ENCODE data around the gene FALEC. TPM values are rescaled to one million over a fixed set of nuclear protein-coding genes. Genes with fewer than 3 reads are reported as not detected.
"Not testable (repeated sequence)": the region's sequence is repeated elsewhere in the genome, so short reads cannot be mapped to it uniquely, and the experiment has no call there.

Gene FALEC
- total RNA-seq, 4 donors from 2014 or later, result not detected

DNA sequence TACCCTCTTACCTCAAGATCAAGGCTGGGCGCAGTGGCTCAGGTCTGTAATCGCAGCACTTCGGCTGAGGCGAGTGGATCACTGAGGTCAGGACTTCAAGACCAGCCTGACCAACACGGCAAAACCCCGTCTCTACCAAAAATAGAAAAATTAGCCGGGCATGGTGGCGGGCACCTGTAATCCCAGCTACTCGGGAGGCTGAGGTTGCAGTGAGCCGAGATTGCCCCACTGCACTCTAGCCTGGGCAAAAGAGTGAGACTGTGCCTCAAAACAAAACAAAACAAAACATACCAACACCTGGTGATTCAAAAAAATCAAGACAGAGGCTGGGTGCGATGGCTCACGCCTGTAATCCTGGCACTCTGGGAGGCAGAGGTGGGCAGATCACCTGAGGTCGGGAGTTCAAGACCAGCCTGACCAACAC is 58.1 kb downstream of the FALEC start:
- in situ Hi-C loops (cut with MboI; ENCODE audit: low pct_ligation_motif_present in 1 of 4, low pct_unique_long_range_greater_than_20kb in 1 of 4, low sequenced_read_pairs in 3 of 4); H3K9me3 ChIP-seq; H3K27me3 ChIP-seq; DNase-seq; intact Hi-C loops (cut with DNase I; ENCODE audit: low total_unique reads): not testable (repeated sequence)
- TF ChIP-seq POLR2A (IDR thresholded peaks at IDR 0.05) (peak; percentile 53), POLR2AphosphoS5 (IDR thresholded peaks at IDR 0.05) (peak in 2 of 3 donors; percentile 54 to 79)
- H3K36me3 ChIP-seq, result peaks cover 0 to 52% (median 18%) of the 10 kb centered on the region in 4 donors
- peak overlapping the region; percentile 98 to 99 (median 98) for H3K27ac ChIP-seq
- 66 to 79% methylated on average over 3 to 13 of the region's 13 CpGs for WGBS, 2 donors (ENCODE audit: low coverage in 1 of 2)
- H3K4me3 ChIP-seq, result peak overlapping the region in 1 of 4 donors; percentile 88
- peaks cover 39 to 82% (median 65%) of the 10 kb centered on the region in 4 donors for H3K4me1 ChIP-seq

DNA sequence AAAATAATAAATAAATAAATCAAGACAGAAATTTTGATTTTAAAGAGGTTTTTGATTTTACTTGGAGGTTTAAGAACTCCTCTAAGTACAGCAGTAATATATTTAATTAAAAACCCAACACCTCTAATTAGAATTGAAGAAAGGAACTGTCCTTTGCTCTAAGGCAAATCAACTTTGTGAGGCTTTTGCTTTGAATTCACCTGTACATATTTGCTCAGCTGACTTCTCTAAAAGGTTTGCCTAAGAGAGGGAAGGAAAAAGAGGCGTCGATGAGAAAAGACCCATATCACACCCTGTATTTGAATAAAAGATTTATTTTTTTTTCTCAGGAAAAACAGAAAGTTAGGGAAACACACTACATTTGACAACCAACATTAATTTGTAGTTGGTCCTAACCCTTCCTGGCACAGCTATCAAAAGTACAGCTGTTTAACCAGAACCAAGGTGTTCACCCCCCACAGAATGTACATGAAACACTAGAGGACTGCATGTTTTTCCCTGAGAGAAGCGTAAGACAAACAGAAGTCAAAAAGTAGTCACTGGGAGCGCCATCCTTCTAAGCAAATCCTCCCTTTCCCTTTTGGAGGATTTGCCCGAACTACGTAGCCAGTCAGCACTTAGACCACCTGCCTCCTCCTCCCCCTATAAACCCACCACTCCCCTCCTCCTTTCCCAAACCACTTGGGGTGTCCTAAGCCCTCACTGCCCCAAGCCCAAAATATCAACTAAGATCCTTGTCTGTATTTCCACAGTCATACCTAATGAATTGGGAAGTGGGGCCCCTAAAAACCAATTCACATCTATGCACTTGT is 58.9 kb downstream of the FALEC start:
- in situ Hi-C loops (cut with MboI; ENCODE audit: low pct_ligation_motif_present in 1 of 4, low pct_unique_long_range_greater_than_20kb in 1 of 4, low sequenced_read_pairs in 3 of 4) (no loop called here), intact Hi-C loops (cut with DNase I; ENCODE audit: low total_unique reads) (no loop called here)
- peak overlapping the region; percentile 98 to 99 (median 98) for H3K27ac ChIP-seq
- H3K4me3 ChIP-seq, result peak overlapping the region in 3 of 4 donors; percentile 85 to 94 (median 88)
- DNase-seq, result no peak
- H3K4me1 ChIP-seq, result peaks cover 32 to 74% (median 57%) of the 10 kb centered on the region in 4 donors
- WGBS, 2 donors (ENCODE audit: low coverage in 1 of 2), result 48 to 70% methylated on average over 3 to 6 of the region's 6 CpGs
- H3K27me3 ChIP-seq, result no peaks in the 10 kb centered on the region
- TF ChIP-seq EP300 (IDR thresholded peaks at IDR 0.05; ENCODE audit: low read depth), result no peak
- TF ChIP-seq, protein P1, sequence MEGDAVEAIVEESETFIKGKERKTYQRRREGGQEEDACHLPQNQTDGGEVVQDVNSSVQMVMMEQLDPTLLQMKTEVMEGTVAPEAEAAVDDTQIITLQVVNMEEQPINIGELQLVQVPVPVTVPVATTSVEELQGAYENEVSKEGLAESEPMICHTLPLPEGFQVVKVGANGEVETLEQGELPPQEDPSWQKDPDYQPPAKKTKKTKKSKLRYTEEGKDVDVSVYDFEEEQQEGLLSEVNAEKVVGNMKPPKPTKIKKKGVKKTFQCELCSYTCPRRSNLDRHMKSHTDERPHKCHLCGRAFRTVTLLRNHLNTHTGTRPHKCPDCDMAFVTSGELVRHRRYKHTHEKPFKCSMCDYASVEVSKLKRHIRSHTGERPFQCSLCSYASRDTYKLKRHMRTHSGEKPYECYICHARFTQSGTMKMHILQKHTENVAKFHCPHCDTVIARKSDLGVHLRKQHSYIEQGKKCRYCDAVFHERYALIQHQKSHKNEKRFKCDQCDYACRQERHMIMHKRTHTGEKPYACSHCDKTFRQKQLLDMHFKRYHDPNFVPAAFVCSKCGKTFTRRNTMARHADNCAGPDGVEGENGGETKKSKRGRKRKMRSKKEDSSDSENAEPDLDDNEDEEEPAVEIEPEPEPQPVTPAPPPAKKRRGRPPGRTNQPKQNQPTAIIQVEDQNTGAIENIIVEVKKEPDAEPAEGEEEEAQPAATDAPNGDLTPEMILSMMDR (IDR thresholded peaks at IDR 0.05), result no peak
- TF ChIP-seq POLR2A (IDR thresholded peaks at IDR 0.05), result peak; percentile 19
- peak in 2 of 3 donors; percentile 17 to 74 for TF ChIP-seq POLR2AphosphoS5 (IDR thresholded peaks at IDR 0.05)
- H3K9me3 ChIP-seq, result no peaks in the 10 kb centered on the region
- H3K36me3 ChIP-seq, result peaks cover 0 to 52% (median 18%) of the 10 kb centered on the region in 4 donors

DNA sequence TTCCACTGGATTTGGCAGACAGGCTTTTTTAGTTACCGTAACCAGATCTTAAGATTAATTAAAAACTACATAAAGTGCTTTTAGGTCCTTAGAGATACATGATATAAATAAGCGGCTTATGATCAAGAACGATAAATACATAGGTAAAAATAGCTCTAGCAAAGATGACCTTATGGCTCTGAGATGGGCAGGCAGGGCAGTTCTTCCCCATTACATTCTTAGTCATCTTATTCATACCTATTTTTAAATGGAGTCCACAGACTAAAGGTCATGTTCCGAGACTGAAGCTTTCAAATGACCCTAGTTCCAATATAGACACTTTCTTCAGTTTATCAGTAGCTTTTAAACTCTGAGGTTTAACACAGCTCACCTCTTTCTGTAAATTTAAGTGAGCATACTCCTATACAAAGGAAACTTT is 59.5 kb downstream of the FALEC start:
- TF ChIP-seq POLR2AphosphoS5 (IDR thresholded peaks at IDR 0.05), result peak in 2 of 3 donors; percentile 48 to 63
- TF ChIP-seq, protein P1 (IDR thresholded peaks at IDR 0.05), result no peak
- no peak for TF ChIP-seq EP300 (IDR thresholded peaks at IDR 0.05; ENCODE audit: low read depth)
- TF ChIP-seq POLR2A (IDR thresholded peaks at IDR 0.05), result peak; percentile 23
- 33 to 47% methylated on average over 4 of the region's 4 CpGs for WGBS, 2 donors (ENCODE audit: low coverage in 1 of 2)
- H3K4me3 ChIP-seq, result peak overlapping the region; percentile 85 to 97 (median 91)
- H3K36me3 ChIP-seq, result peaks cover 0 to 52% (median 18%) of the 10 kb centered on the region in 4 donors
- in situ Hi-C loops (cut with MboI; ENCODE audit: low pct_ligation_motif_present in 1 of 4, low pct_unique_long_range_greater_than_20kb in 1 of 4, low sequenced_read_pairs in 3 of 4) (no loop called here), intact Hi-C loops (cut with DNase I; ENCODE audit: low total_unique reads) (no loop called here)
- no peak for DNase-seq
- peak overlapping the region; percentile 98 to 99 (median 98) for H3K27ac ChIP-seq
- H3K4me1 ChIP-seq, result peaks cover 28 to 71% (median 53%) of the 10 kb centered on the region in 4 donors
- no peaks in the 10 kb centered on the region for H3K9me3 ChIP-seq
- H3K27me3 ChIP-seq, result no peaks in the 10 kb centered on the region

DNA sequence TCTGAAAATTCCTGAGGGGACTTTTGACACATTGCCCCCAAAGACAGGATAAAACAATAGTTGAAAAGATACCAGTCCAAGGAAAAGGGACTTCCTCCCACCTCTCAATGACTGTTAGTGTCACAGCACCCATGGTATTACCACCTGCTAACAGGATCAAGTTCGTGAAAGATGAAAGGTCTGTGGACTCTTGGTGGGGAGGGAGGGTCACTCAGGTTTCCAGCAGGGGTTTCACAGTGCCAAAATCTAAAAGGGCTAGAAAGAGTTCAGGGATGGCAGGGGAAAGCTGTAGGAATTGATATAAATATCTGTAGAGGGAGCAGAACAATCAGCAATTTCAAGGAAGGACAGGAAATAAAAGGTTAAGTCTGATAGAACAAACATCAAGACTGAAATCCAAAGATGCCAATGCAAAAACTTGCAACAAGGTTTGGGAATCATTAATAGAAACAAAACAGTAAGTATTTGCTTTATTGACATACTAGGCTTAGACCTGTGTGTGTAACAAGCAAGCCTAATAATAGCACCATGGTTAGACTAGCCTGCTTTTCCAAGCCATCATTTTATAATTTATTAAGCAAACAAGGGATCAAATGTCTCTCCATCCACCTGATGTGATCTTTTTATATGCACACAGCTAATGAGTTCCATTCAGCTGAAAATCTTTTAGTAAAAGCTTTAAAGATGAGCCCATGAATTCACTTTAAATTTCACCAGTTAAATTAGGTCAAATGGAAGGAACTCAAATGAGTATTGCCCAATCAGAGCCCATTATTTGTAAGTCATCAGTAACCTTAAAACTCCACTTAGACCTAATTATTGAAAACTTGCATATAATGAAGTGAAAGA is 60.2 kb downstream of the FALEC start:
- TF ChIP-seq EP300 (IDR thresholded peaks at IDR 0.05; ENCODE audit: low read depth) (no peak), POLR2AphosphoS5 (IDR thresholded peaks at IDR 0.05) (peak in 2 of 3 donors; percentile 2 to 69)
- in situ Hi-C loops (cut with MboI; ENCODE audit: low pct_ligation_motif_present in 1 of 4, low pct_unique_long_range_greater_than_20kb in 1 of 4, low sequenced_read_pairs in 3 of 4), result no loop called here
- WGBS, 2 donors (ENCODE audit: low coverage in 1 of 2), result 9 to 17% methylated on average over 1 of the region's 1 CpG
- Histone ChIP-seq H3K9me3 (no peaks in the 10 kb centered on the region), H3K27me3 (no peaks in the 10 kb centered on the region), H3K4me3 (peak overlapping the region; percentile 85 to 97 (median 91)), H3K27ac (peak overlapping the region; percentile 98 to 99 (median 98)), H3K36me3 (peaks cover 0 to 52% (median 18%) of the 10 kb centered on the region in 4 donors), H3K4me1 (peaks cover 26 to 69% (median 50%) of the 10 kb centered on the region in 4 donors)
- DNase-seq, result no peak
- intact Hi-C loops (cut with DNase I; ENCODE audit: low total_unique reads), result loop anchor here (2.0 kb wide), 1 partner anchor 15 kb away; no protein-coding TSS in a partner anchor
